Measurements from ENCODE around the gene FAM110C.
A peak's percentile ranks its signal among the peaks of the same experiment; 100 is the strongest.
"Not testable (repeated sequence)": the region's sequence is repeated elsewhere in the genome, so short reads cannot be mapped to it uniquely, and the experiment has no call there.

The FAM110C gene

GRCh38 chr2:42788-43187 is 3.5 kb downstream of the FAM110C start:
- no peak for DNase-seq

- DNase-seq: no peak
Measured at GRCh38 chr2:40465-40864, 5.8 kb downstream of the FAM110C start.

- no peak for DNase-seq
Measured at GRCh38 chr2:38155-38554, 8.2 kb downstream of the FAM110C start.

GRCh38 chr2:36318-36717 is 10.0 kb downstream of the FAM110C start:
- no peak for DNase-seq

GRCh38 chr2:35852-36251 is 10.5 kb downstream of the FAM110C start:
- DNase-seq: peak in 1 of 5 experiments; percentile 80

GRCh38 chr2:33620-34019 is 12.7 kb downstream of the FAM110C start:
- DNase-seq: peak in 2 of 5 experiments; percentile 43 to 86

- peak in 2 of 5 experiments; percentile 42 to 77 for DNase-seq
Measured at GRCh38 chr2:32068-32467, 14.2 kb downstream of the FAM110C start.

- DNase-seq: no peak
Measured at GRCh38 chr2:29253-29652, 17.1 kb downstream of the FAM110C start.

- peak in 1 of 5 experiments; percentile 45 for DNase-seq
Measured at GRCh38 chr2:28406-28975, 17.8 kb downstream of the FAM110C start.

- no peak for DNase-seq
Measured at GRCh38 chr2:26891-27290, 19.4 kb downstream of the FAM110C start.

GRCh38 chr2:25543-25942 is 20.8 kb downstream of the FAM110C start:
- DNase-seq: no peak

- not testable (repeated sequence) for DNase-seq
Measured at GRCh38 chr2:24591-24990, 21.7 kb downstream of the FAM110C start.

- DNase-seq: peak in 1 of 5 experiments; percentile 30
Measured at GRCh38 chr2:24107-24506, 22.2 kb downstream of the FAM110C start.

GRCh38 chr2:23283-23682 is 23.0 kb downstream of the FAM110C start:
- DNase-seq: no peak

- not testable (repeated sequence) for DNase-seq
Measured at GRCh38 chr2:22244-22643, 24.1 kb downstream of the FAM110C start.

- DNase-seq: not testable (repeated sequence)
Measured at GRCh38 chr2:20259-20658, 26.0 kb downstream of the FAM110C start.

- DNase-seq: no peak
Measured at GRCh38 chr2:19505-19904, 26.8 kb downstream of the FAM110C start.

- no peak for DNase-seq
Measured at GRCh38 chr2:18402-19271, 27.7 kb downstream of the FAM110C start.

GRCh38 chr2:15916-16315 is 30.4 kb downstream of the FAM110C start:
- DNase-seq: not testable (repeated sequence)

- peak; percentile 39 to 77 (median 59) for DNase-seq
Measured at GRCh38 chr2:11248-11941, 34.9 kb downstream of the FAM110C start.

GRCh38 chr2:10222-10875 is 36.0 kb downstream of the FAM110C start:
- no peak for DNase-seq
